Measurements from ENCODE around the gene ELMO1. TPM values are rescaled to one million over a fixed set of nuclear protein-coding genes. Genes with fewer than 3 reads are reported as not detected.
A peak's percentile ranks its signal among the peaks of the same experiment; 100 is the strongest.

Gene ELMO1
- total RNA-seq, 1 experiment from 2014 or later = 1.1 TPM

DNA sequence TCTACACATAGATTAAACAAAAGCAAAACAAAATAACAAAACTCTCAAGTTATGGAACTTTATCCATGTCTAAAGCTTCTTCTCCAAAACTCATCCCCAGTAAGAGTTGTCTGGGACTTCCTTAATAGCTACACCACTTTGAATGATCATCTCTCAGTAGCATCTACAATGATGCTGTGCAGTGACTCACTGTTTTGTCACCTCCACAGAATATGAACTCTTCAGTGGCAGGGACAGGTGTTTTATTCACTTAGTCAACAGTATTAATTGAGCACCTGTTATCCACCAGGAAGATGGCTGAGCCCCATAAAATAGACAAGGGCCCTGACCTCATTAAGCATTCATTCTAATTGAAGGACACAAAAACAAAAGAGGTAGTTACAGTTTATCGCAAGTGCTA lies 350.7 kb downstream of the ELMO1 start (continued):
- TF ChIP-seq ZBTB33 (IDR thresholded peaks at IDR 0.05; ENCODE audit: extremely low read depth, insufficient replicate concordance, low read length) (no peak), MAX (IDR thresholded peaks at IDR 0.05) (no peak), ZFX (IDR thresholded peaks at IDR 0.05) (no peak)

DNA sequence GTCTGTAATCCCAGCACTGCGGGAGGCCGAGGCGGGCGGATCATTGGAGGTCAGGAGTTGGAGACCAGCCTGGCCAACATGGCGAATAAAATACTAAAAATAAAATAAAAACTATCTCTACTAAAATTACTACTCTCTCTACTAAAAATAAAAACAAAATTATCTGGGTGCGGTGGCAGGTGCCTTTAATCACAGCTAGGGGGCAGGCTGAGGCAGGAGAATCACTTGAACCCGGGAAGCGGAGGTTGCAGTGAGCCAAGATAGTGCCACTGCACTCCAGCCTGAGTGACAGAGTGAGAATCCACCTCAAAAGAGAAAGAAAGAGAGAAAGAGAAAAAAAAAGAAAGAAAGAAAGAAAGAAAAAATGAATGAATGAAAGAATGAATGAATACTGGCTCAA lies 351.4 kb downstream of the ELMO1 start:
- ChIA-PET POLR2A (no interaction called here), CTCF (no interaction called here)
- intact Hi-C loops (cut with micrococcal nuclease) = no loop called here

More for the DNA sequence above, 351.4 kb downstream of the ELMO1 start:
- Histone ChIP-seq H3K27me3 (ENCODE audit: insufficient read depth, low read length) (no peaks in the 10 kb centered on the region), H3K27ac (ENCODE audit: low read depth, low read length) (no peak overlapping the region), H3K9ac (ENCODE audit: low read length) (no peak overlapping the region), H2AFZ (ENCODE audit: low read depth, low read length, poor library complexity, severe bottlenecking) (no peak overlapping the region), H3K9me3 (ENCODE audit: control insufficient read depth in 1 of 2, insufficient read depth in 1 of 2, low read depth in 1 of 2, low read length in 2 of 2) (no peaks in the 10 kb centered on the region), H3K4me1 (ENCODE audit: control insufficient read depth in 1 of 2, insufficient read depth in 2 of 2, low read length in 2 of 2) (no peaks in the 10 kb centered on the region), H3K36me3 (ENCODE audit: control insufficient read depth in 1 of 2, insufficient read depth in 2 of 2, low read length in 2 of 2) (no peaks in the 10 kb centered on the region), H3K79me2 (ENCODE audit: insufficient read depth, low read length) (no peaks in the 10 kb centered on the region), H3K4me3 (replicated peaks in 1 of 2; ENCODE audit: low read depth in 1 of 2, low read length in 2 of 2) (no peak overlapping the region), H3K4me2 (ENCODE audit: low read length) (no peak overlapping the region), H3K9me2 (ENCODE audit: insufficient read depth) (no peaks in the 10 kb centered on the region), H4K20me1 (ENCODE audit: insufficient read depth) (no peaks in the 10 kb centered on the region)
- TF ChIP-seq RAD21 (IDR thresholded peaks at IDR 0.05; ENCODE audit: low read depth) (peak; percentile 31; the same call in 1 of the 2 replicates), POLR2A (IDR thresholded peaks at IDR 0.05; ENCODE audit: borderline replicate concordance, extremely low read depth, insufficient read depth, insufficient read length) (no peak), CTCF (IDR thresholded peaks at IDR 0.05 in 2 of 3, conservative IDR thresholded peaks at IDR 0.05 in 1 of 3; ENCODE audit: borderline replicate concordance in 1 of 3, insufficient read depth in 1 of 3, low read depth in 2 of 3, low read length in 2 of 3) (peak in 2 of 3 experiments; percentile 34 to 41; a peak in 2 of 6 replicates)
- no peak for DNase-seq (ENCODE audit: low read depth, low spot score)
- BruUV-seq (replicated peaks) = no TSS peak
- RAD21 ChIA-PET (ENCODE audit: low non-redundant PET in 1 of 2, low total read pairs in 2 of 2, uncharacterized antibody in 2 of 2, unreplicated experiment in 2 of 2) = no interaction called here
- ATAC-seq = no peak
